Measurements from ENCODE around the gene APOBR. TPM values are rescaled to one million over a fixed set of nuclear protein-coding genes. Genes with fewer than 3 reads are reported as not detected.

The APOBR gene
- total RNA-seq, 1 donor from 2014 or later: 2.5 TPM

DNA sequence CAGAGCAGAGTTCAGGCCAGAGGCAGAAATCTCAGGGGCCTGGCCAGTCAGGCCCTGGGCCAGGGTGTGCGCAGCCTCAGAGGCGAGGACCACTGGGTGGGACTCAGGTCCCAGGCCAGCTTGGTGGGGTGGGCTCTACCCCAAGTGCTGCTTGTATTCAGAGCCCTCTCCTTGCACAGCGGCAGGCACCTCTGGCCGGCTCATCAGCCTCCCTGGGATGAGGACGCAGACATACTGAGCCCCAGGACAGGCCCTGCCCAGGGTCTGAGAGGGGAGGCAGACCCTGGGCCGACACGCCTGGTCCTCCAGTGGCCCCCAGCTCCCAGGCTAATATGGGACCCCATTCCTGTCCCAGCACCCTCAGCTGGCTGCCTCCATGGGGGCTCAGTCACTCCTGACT lies 19.8 kb downstream of the APOBR start:
- no peak for DNase-seq (ENCODE audit: extremely low spot score in 2 of 2)
- no peaks in the 10 kb centered on the region for H3K9me3 ChIP-seq
- H3K27ac ChIP-seq: no peak overlapping the region
- H3K36me3 ChIP-seq: no peaks in the 10 kb centered on the region
- TF ChIP-seq, protein P1, sequence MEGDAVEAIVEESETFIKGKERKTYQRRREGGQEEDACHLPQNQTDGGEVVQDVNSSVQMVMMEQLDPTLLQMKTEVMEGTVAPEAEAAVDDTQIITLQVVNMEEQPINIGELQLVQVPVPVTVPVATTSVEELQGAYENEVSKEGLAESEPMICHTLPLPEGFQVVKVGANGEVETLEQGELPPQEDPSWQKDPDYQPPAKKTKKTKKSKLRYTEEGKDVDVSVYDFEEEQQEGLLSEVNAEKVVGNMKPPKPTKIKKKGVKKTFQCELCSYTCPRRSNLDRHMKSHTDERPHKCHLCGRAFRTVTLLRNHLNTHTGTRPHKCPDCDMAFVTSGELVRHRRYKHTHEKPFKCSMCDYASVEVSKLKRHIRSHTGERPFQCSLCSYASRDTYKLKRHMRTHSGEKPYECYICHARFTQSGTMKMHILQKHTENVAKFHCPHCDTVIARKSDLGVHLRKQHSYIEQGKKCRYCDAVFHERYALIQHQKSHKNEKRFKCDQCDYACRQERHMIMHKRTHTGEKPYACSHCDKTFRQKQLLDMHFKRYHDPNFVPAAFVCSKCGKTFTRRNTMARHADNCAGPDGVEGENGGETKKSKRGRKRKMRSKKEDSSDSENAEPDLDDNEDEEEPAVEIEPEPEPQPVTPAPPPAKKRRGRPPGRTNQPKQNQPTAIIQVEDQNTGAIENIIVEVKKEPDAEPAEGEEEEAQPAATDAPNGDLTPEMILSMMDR (IDR thresholded peaks at IDR 0.05): no peak
- TF ChIP-seq POLR2A (IDR thresholded peaks at IDR 0.05): no peak
- TF ChIP-seq POLR2AphosphoS5 (IDR thresholded peaks at IDR 0.05; ENCODE audit: insufficient read depth in 1 of 2, low read depth in 1 of 2): no peak
- intact Hi-C loops (cut with DNase I): no loop called here
- no peaks in the 10 kb centered on the region for H3K27me3 ChIP-seq
- no peak overlapping the region for H3K4me3 ChIP-seq
- no peaks in the 10 kb centered on the region for H3K4me1 ChIP-seq

DNA sequence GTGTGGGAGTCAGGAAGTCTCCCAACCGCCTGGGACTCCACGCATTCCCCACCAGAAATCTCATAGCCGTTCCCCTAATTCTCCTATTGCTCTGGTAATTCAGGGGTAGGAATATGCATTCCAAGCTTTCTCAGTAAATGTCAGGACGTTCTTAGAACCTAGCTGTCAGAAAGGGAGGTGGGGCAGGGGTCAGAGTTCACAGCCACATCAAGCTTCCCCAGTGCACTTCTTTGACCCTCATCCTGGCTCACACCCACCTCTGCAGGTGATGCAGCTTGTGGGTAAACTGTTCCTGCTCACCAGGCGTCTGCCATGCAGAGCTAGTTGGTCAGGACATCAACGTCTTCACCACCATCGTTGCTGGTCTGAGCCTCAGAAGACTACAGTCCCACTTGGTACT lies 26.2 kb downstream of the APOBR start:
- Histone ChIP-seq H3K4me3 (no peak overlapping the region), H3K4me1 (no peaks in the 10 kb centered on the region), H3K27ac (no peak overlapping the region), H3K27me3 (no peaks in the 10 kb centered on the region), H3K36me3 (no peaks in the 10 kb centered on the region), H3K9me3 (no peaks in the 10 kb centered on the region)
- intact Hi-C loops (cut with DNase I): no loop called here
- TF ChIP-seq POLR2A (IDR thresholded peaks at IDR 0.05) (no peak), POLR2AphosphoS5 (IDR thresholded peaks at IDR 0.05; ENCODE audit: insufficient read depth in 1 of 2, low read depth in 1 of 2) (no peak)
- TF ChIP-seq, protein P1 (IDR thresholded peaks at IDR 0.05): no peak
- DNase-seq (ENCODE audit: extremely low spot score in 2 of 2): no peak

DNA sequence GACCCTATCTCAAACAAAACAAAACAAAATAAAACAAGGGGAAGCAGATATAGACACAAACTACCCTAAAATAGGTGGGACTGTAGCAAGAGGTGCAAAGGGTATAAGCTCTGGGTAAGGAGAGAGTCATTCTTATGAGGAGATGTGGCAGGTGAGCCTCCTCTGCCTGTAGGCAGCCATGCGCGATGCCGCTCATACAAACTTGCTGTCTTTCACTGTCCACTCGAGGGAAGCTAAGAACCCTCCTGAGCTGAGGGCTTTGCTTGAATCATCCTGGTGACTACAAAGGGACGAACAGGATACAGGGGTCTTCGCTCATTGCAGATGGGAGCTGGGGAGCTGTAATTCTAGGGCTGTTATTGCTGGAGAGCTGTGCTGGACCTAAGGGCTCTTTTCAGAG lies 27.0 kb downstream of the APOBR start:
- no peaks in the 10 kb centered on the region for H3K36me3 ChIP-seq
- intact Hi-C loops (cut with DNase I): no loop called here
- TF ChIP-seq POLR2AphosphoS5 (IDR thresholded peaks at IDR 0.05; ENCODE audit: insufficient read depth in 1 of 2, low read depth in 1 of 2) (no peak), POLR2A (IDR thresholded peaks at IDR 0.05) (no peak)
- TF ChIP-seq, protein P1 (IDR thresholded peaks at IDR 0.05): no peak
- no peak overlapping the region for H3K4me3 ChIP-seq
- H3K27me3 ChIP-seq: no peaks in the 10 kb centered on the region
- H3K9me3 ChIP-seq: no peaks in the 10 kb centered on the region
- H3K4me1 ChIP-seq: no peaks in the 10 kb centered on the region
- no peak for DNase-seq (ENCODE audit: extremely low spot score in 2 of 2)
- H3K27ac ChIP-seq: no peak overlapping the region

GRCh38 chr16:28522792-28523191 lies 28.3 kb downstream of the APOBR start:
- Histone ChIP-seq H3K27me3 (no peaks in the 10 kb centered on the region), H3K9me3 (no peaks in the 10 kb centered on the region), H3K4me3 (no peak overlapping the region), H3K27ac (no peak overlapping the region), H3K4me1 (no peaks in the 10 kb centered on the region), H3K36me3 (no peaks in the 10 kb centered on the region)
- DNase-seq (ENCODE audit: extremely low spot score in 2 of 2): no peak
- TF ChIP-seq, protein P1 (IDR thresholded peaks at IDR 0.05): no peak
- TF ChIP-seq POLR2AphosphoS5 (IDR thresholded peaks at IDR 0.05; ENCODE audit: insufficient read depth in 1 of 2, low read depth in 1 of 2): no peak
- no peak for TF ChIP-seq POLR2A (IDR thresholded peaks at IDR 0.05)
- intact Hi-C loops (cut with DNase I): no loop called here

DNA sequence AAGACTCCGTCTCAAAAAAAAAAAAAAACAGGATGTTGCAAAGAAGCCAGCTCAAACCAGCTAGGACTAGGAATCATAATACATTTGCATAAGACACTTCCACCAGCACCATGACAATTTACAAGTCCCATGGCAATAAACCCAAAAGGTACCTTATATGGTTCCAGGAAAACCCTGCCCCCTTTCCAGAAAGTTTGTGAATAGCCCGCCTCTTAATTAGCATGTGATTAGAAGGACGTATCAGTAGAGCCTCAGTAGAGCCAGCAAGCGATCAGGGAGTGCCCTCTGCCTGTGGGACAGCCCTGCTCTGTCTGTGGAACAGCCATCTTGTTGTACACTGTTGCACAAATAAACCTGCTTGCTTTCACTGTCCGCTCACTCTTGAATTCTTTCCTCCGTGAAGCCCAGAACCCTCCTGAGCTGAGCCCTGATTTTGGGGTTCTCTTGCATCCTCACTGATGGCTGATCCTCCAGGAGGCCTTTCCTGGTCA lies 30.3 kb downstream of the APOBR start:
- Histone ChIP-seq H3K4me3 (no peak overlapping the region), H3K27ac (no peak overlapping the region), H3K4me1 (no peaks in the 10 kb centered on the region), H3K36me3 (no peaks in the 10 kb centered on the region), H3K9me3 (no peaks in the 10 kb centered on the region), H3K27me3 (no peaks in the 10 kb centered on the region)
- no peak for TF ChIP-seq POLR2AphosphoS5 (IDR thresholded peaks at IDR 0.05; ENCODE audit: insufficient read depth in 1 of 2, low read depth in 1 of 2)
- no peak for TF ChIP-seq POLR2A (IDR thresholded peaks at IDR 0.05)
- TF ChIP-seq, protein P1 (IDR thresholded peaks at IDR 0.05): no peak
- intact Hi-C loops (cut with DNase I): no loop called here
- DNase-seq (ENCODE audit: extremely low spot score in 2 of 2): no peak

All from vagina (tissue), 2 donors.